HUES48 (cell line): ENCODE data around the gene CLSTN2.

Experiments
- H3K27ac ChIP-seq: one replicate; pipeline ENCODE4 v1.7.0; 2013; ENCODE audit warnings: low read depth, low read length, inconsistent platforms
- H3K27me3 ChIP-seq: 2 replicates; pipeline ENCODE4 v1.6.1; 2013; ENCODE audit warnings: mild to moderate bottlenecking, low read length; ENCODE audit not compliant: control insufficient read depth, insufficient read depth
- H3K36me3 ChIP-seq: 2 replicates; pipeline ENCODE4 v1.6.1; 2013; ENCODE audit warnings: low read length; ENCODE audit not compliant: control insufficient read depth, insufficient read depth
- H3K4me1 ChIP-seq: 2 replicates; pipeline ENCODE4 v1.6.1; 2013; ENCODE audit warnings: mild to moderate bottlenecking, low read length; ENCODE audit not compliant: control insufficient read depth, insufficient read depth
- H3K4me3 ChIP-seq: 2 replicates; pipeline ENCODE4 v1.5.1; 2013; ENCODE audit warnings: mild to moderate bottlenecking, low read depth, low read length
- H3K9ac ChIP-seq: 2 replicates; pipeline ENCODE4 v1.6.1; 2013; ENCODE audit warnings: mild to moderate bottlenecking, low read depth, low read length, moderate library complexity
- H3K9me3 ChIP-seq: 2 replicates; pipeline ENCODE4 v1.6.1; 2013; ENCODE audit warnings: low read length; ENCODE audit not compliant: control insufficient read depth, insufficient read depth

Gene CLSTN2

GRCh38 chr3:140449413-140450256 is 514.6 kb downstream of the CLSTN2 start:
- Histone ChIP-seq H3K4me3 (no peak overlapping the region), H3K27ac (no peak overlapping the region), H3K9ac (no peak overlapping the region), H3K9me3 (no peaks in the 10 kb centered on the region), H3K4me1 (no peaks in the 10 kb centered on the region), H3K36me3 (no peaks in the 10 kb centered on the region), H3K27me3 (no peaks in the 10 kb centered on the region)

GRCh38 chr3:140453750-140454149 is 518.8 kb downstream of the CLSTN2 start:
- Histone ChIP-seq H3K9ac (no peak overlapping the region), H3K4me1 (no peaks in the 10 kb centered on the region), H3K4me3 (no peak overlapping the region), H3K27ac (no peak overlapping the region), H3K27me3 (no peaks in the 10 kb centered on the region), H3K36me3 (no peaks in the 10 kb centered on the region), H3K9me3 (no peaks in the 10 kb centered on the region)

GRCh38 chr3:140455521-140456214 is 520.7 kb downstream of the CLSTN2 start:
- H3K4me3 ChIP-seq, result no peak overlapping the region
- no peaks in the 10 kb centered on the region for H3K4me1 ChIP-seq
- H3K36me3 ChIP-seq, result no peaks in the 10 kb centered on the region
- H3K9ac ChIP-seq, result no peak overlapping the region
- H3K27ac ChIP-seq, result no peak overlapping the region
- no peaks in the 10 kb centered on the region for H3K27me3 ChIP-seq
- no peaks in the 10 kb centered on the region for H3K9me3 ChIP-seq

- H3K9me3 ChIP-seq, result no peaks in the 10 kb centered on the region
- H3K4me3 ChIP-seq, result no peak overlapping the region
- H3K27ac ChIP-seq, result no peak overlapping the region
- no peak overlapping the region for H3K9ac ChIP-seq
- H3K4me1 ChIP-seq, result no peaks in the 10 kb centered on the region
- no peaks in the 10 kb centered on the region for H3K36me3 ChIP-seq
- H3K27me3 ChIP-seq, result no peaks in the 10 kb centered on the region
Measured at GRCh38 chr3:140456974-140457373, 522.0 kb downstream of the CLSTN2 start.

- H3K9me3 ChIP-seq, result no peaks in the 10 kb centered on the region
- H3K4me3 ChIP-seq, result no peak overlapping the region
- no peak overlapping the region for H3K9ac ChIP-seq
- H3K27me3 ChIP-seq, result no peaks in the 10 kb centered on the region; the same call in 1 of the 2 replicates
- H3K36me3 ChIP-seq, result no peaks in the 10 kb centered on the region
- no peak overlapping the region for H3K27ac ChIP-seq
- H3K4me1 ChIP-seq, result no peaks in the 10 kb centered on the region
Measured at GRCh38 chr3:140459462-140459861, 524.5 kb downstream of the CLSTN2 start.

GRCh38 chr3:140461250-140461649 is 526.3 kb downstream of the CLSTN2 start:
- Histone ChIP-seq H3K9me3 (no peaks in the 10 kb centered on the region), H3K4me1 (no peaks in the 10 kb centered on the region), H3K27me3 (no peaks in the 10 kb centered on the region; the same call in 1 of the 2 replicates)

GRCh38 chr3:140463355-140463754 is 528.4 kb downstream of the CLSTN2 start:
- Histone ChIP-seq H3K9ac (no peak overlapping the region), H3K27me3 (no peaks in the 10 kb centered on the region; the same call in 1 of the 2 replicates), H3K4me1 (no peaks in the 10 kb centered on the region), H3K9me3 (no peaks in the 10 kb centered on the region), H3K36me3 (no peaks in the 10 kb centered on the region), H3K27ac (no peak overlapping the region), H3K4me3 (no peak overlapping the region)

More at GRCh38 chr3:140461250-140461649, 526.3 kb downstream of the CLSTN2 start:
- no peaks in the 10 kb centered on the region for H3K36me3 ChIP-seq
- no peak overlapping the region for H3K27ac ChIP-seq
- no peak overlapping the region for H3K9ac ChIP-seq
- H3K4me3 ChIP-seq, result no peak overlapping the region

- Histone ChIP-seq H3K4me1 (peaks cover 9% of the 10 kb centered on the region; the same call in 1 of the 2 replicates), H3K27me3 (peaks cover 5% of the 10 kb centered on the region; the same call in 1 of the 2 replicates), H3K27ac (no peak overlapping the region), H3K36me3 (no peaks in the 10 kb centered on the region), H3K9me3 (no peaks in the 10 kb centered on the region), H3K9ac (no peak overlapping the region), H3K4me3 (no peak overlapping the region)
Measured at GRCh38 chr3:140465988-140466387, 531.0 kb downstream of the CLSTN2 start.

GRCh38 chr3:140466535-140466934 is 531.5 kb downstream of the CLSTN2 start:
- H3K4me3 ChIP-seq, result no peak overlapping the region
- no peak overlapping the region for H3K9ac ChIP-seq
- H3K9me3 ChIP-seq, result no peaks in the 10 kb centered on the region
- H3K27me3 ChIP-seq, result peaks cover 5% of the 10 kb centered on the region; the same call in 1 of the 2 replicates
- peaks cover 9% of the 10 kb centered on the region; the same call in 1 of the 2 replicates for H3K4me1 ChIP-seq
- no peak overlapping the region for H3K27ac ChIP-seq
- H3K36me3 ChIP-seq, result no peaks in the 10 kb centered on the region

- H3K9me3 ChIP-seq, result no peaks in the 10 kb centered on the region
- no peak overlapping the region for H3K4me3 ChIP-seq
- H3K4me1 ChIP-seq, result peaks cover 15% of the 10 kb centered on the region
- H3K9ac ChIP-seq, result no peak overlapping the region
- H3K36me3 ChIP-seq, result no peaks in the 10 kb centered on the region
- H3K27ac ChIP-seq, result no peak overlapping the region
- peaks cover 5% of the 10 kb centered on the region for H3K27me3 ChIP-seq
Measured at GRCh38 chr3:140467104-140467577, 532.2 kb downstream of the CLSTN2 start.

- Histone ChIP-seq H3K27ac (no peak overlapping the region), H3K4me3 (no peak overlapping the region), H3K4me1 (peaks cover 22% of the 10 kb centered on the region), H3K9ac (no peak overlapping the region), H3K9me3 (no peaks in the 10 kb centered on the region), H3K27me3 (peaks cover 5% of the 10 kb centered on the region), H3K36me3 (no peaks in the 10 kb centered on the region)
Measured at GRCh38 chr3:140467796-140468315, 532.9 kb downstream of the CLSTN2 start.
